IMR-90 (cell line): ENCODE measurements around the gene SCAMP4.
"Not testable (repeated sequence)": the region's sequence is repeated elsewhere in the genome, so short reads cannot be mapped to it uniquely, and the experiment has no call there.

ENCODE experiments used
- POLR2A ChIP-seq: IDR thresholded peaks from 2 replicates; pipeline ENCODE4 v1.6.1; 2012; ENCODE audit warnings: mild to moderate bottlenecking, low read depth, low read length
- RAD21 ChIP-seq: IDR thresholded peaks from 2 replicates; pipeline ENCODE4 v1.6.1; 2012; ENCODE audit warnings: low read length, improper control_type of control experiment
- RCOR1 ChIP-seq: IDR thresholded peaks from 2 replicates; pipeline ENCODE4 v1.6.1; 2012; ENCODE audit warnings: mild to moderate bottlenecking, low read length, improper control_type of control experiment; ENCODE audit not compliant: insufficient replicate concordance
- TF ChIP-seq, protein P1 (sequence below): conservative IDR thresholded peaks from 2 replicates; pipeline ENCODE4 v1.5.1; 2012; ENCODE audit warnings: mild to moderate bottlenecking, low read depth, low read length, improper control_type of control experiment
- TF ChIP-seq, protein P2 (sequence below): fragments of 150-350 bp; IDR thresholded peaks from 2 replicates; pipeline ENCODE4 v1.6.1; 2017; ENCODE audit warnings: mild to moderate bottlenecking, antibody characterized with exemption, low read length, low read depth

DNA sequence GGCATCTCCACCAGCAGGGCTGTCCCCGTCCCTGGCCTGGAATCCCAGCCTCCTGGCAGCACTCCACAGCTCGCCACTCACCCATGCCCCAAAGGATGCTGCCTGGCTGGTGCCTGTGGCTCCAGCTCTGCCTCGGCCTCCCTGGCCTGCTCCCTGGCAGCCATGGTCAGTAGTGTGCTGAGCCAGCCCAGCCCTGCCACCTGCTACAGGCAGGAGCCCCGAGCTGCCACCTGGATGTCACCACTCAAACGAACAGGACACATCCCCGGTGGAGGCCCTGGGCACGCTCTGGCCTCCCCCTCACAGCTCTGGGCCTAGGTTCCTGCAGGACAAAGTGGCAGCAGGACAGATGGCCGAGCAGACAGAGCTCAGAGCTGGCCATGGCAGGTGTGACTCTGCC is 26.6 kb upstream of the SCAMP4 start:
- TF ChIP-seq, protein P1, sequence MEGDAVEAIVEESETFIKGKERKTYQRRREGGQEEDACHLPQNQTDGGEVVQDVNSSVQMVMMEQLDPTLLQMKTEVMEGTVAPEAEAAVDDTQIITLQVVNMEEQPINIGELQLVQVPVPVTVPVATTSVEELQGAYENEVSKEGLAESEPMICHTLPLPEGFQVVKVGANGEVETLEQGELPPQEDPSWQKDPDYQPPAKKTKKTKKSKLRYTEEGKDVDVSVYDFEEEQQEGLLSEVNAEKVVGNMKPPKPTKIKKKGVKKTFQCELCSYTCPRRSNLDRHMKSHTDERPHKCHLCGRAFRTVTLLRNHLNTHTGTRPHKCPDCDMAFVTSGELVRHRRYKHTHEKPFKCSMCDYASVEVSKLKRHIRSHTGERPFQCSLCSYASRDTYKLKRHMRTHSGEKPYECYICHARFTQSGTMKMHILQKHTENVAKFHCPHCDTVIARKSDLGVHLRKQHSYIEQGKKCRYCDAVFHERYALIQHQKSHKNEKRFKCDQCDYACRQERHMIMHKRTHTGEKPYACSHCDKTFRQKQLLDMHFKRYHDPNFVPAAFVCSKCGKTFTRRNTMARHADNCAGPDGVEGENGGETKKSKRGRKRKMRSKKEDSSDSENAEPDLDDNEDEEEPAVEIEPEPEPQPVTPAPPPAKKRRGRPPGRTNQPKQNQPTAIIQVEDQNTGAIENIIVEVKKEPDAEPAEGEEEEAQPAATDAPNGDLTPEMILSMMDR: not testable (repeated sequence)
- TF ChIP-seq, protein P2, sequence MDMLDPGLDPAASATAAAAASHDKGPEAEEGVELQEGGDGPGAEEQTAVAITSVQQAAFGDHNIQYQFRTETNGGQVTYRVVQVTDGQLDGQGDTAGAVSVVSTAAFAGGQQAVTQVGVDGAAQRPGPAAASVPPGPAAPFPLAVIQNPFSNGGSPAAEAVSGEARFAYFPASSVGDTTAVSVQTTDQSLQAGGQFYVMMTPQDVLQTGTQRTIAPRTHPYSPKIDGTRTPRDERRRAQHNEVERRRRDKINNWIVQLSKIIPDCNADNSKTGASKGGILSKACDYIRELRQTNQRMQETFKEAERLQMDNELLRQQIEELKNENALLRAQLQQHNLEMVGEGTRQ: not testable (repeated sequence)
- TF ChIP-seq RCOR1, POLR2A, RAD21: not testable (repeated sequence)
